Liver (tissue), 9 donors: Measurements from ENCODE around the gene KATNB1. TPM values are rescaled to one million over a fixed set of nuclear protein-coding genes. Genes with fewer than 3 reads are reported as not detected.

Experiments
- DNase-seq: peaks from one replicate; pipeline ENCODE4 v3.0.0-alpha.2; 2017; ENCODE audit warnings: low spot score
- H3K27ac ChIP-seq, 2 donors: one replicate each; pipeline ENCODE4 v1.7.0; 2013; ENCODE audit warnings: inconsistent platforms in 2 of 2, low read length in 2 of 2, control low read depth in 1 of 2, low read depth in 1 of 2, mild to moderate bottlenecking in 1 of 2
- H3K27me3 ChIP-seq, 4 donors: one replicate each; pipeline versions ENCODE4 v1.6.1 to v1.7.0; 2013; ENCODE audit warnings: low read length in 3 of 4, inconsistent platforms in 1 of 4, mild to moderate bottlenecking in 1 of 4, moderate library complexity in 1 of 4; ENCODE audit not compliant: control insufficient read depth in 4 of 4, insufficient read depth in 4 of 4
- H3K36me3 ChIP-seq, 4 donors: one replicate each; pipeline versions ENCODE4 v1.6.1 to v1.7.0; 2013; ENCODE audit warnings: low read length in 3 of 4, mild to moderate bottlenecking in 3 of 4, low read depth in 1 of 4, moderate library complexity in 1 of 4; ENCODE audit not compliant: control insufficient read depth in 4 of 4, insufficient read depth in 3 of 4
- H3K4me1 ChIP-seq, 4 donors: one replicate each; pipeline versions ENCODE4 v1.6.1 to v1.7.0; 2013; ENCODE audit warnings: low read length in 3 of 4, mild to moderate bottlenecking in 3 of 4, moderate library complexity in 1 of 4; ENCODE audit not compliant: control insufficient read depth in 4 of 4, insufficient read depth in 4 of 4
- H3K4me3 ChIP-seq, 3 donors: one replicate each; pipeline versions ENCODE4 v1.6.1 to v1.7.0; 2013; ENCODE audit warnings: low read length in 3 of 3, control low read depth in 1 of 3, low read depth in 1 of 3, mild to moderate bottlenecking in 1 of 3
- H3K9ac ChIP-seq, 2 donors: one replicate each; pipeline ENCODE4 v1.7.0; 2013; ENCODE audit warnings: low read length in 2 of 2, mild to moderate bottlenecking in 2 of 2, moderate library complexity in 2 of 2, control low read depth in 1 of 2, low read depth in 1 of 2
- H3K9me3 ChIP-seq, 4 donors: one replicate each; pipeline versions ENCODE4 v1.6.1 to v1.7.0; 2013; ENCODE audit warnings: low read length in 3 of 4; ENCODE audit not compliant: control insufficient read depth in 4 of 4
- ATF3 ChIP-seq: IDR thresholded peaks from 2 replicates; pipeline ENCODE4 v1.6.1; 2016; ENCODE audit warnings: antibody characterized with exemption
- EGR1 ChIP-seq, 2 donors: IDR thresholded peaks; 2 replicates each; pipeline ENCODE4 v1.6.1; 2016 to 2018; ENCODE audit warnings: antibody characterized with exemption in 2 of 2, low read depth in 2 of 2
- FOXA1 ChIP-seq: IDR thresholded peaks from 2 replicates; pipeline ENCODE4 v1.6.1; 2016; ENCODE audit warnings: antibody characterized with exemption
- FOXA2 ChIP-seq: IDR thresholded peaks from 2 replicates; pipeline ENCODE4 v1.6.1; 2016; ENCODE audit warnings: antibody characterized with exemption
- GABPA ChIP-seq, 2 donors: IDR thresholded peaks in 1 of 2; conservative IDR thresholded peaks in 1 of 2; 2 replicates each; pipeline ENCODE4 v1.6.1; 2016; ENCODE audit warnings: antibody characterized with exemption in 2 of 2, mild to moderate bottlenecking in 1 of 2, moderate library complexity in 1 of 2
- HNF4A ChIP-seq, 2 donors: conservative IDR thresholded peaks; 2 replicates each; pipeline ENCODE4 v1.6.1; 2016; ENCODE audit warnings: antibody characterized with exemption in 2 of 2, mild to moderate bottlenecking in 2 of 2
- HNF4G ChIP-seq: IDR thresholded peaks from 2 replicates; pipeline ENCODE4 v1.6.1; 2016; ENCODE audit warnings: antibody characterized with exemption
- JUND ChIP-seq, 2 donors: IDR thresholded peaks; 2 replicates each; pipeline ENCODE4 v1.6.1; 2016; ENCODE audit warnings: antibody characterized with exemption in 2 of 2
- MAX ChIP-seq: IDR thresholded peaks from 2 replicates; pipeline ENCODE4 v1.6.1; 2016; ENCODE audit warnings: antibody characterized with exemption
- NR2F2 ChIP-seq: IDR thresholded peaks from 2 replicates; pipeline ENCODE4 v1.6.1; 2016; ENCODE audit warnings: antibody characterized with exemption
- RAD21 ChIP-seq, 2 donors: IDR thresholded peaks; 2 replicates each; pipeline ENCODE4 v1.6.1; 2016; ENCODE audit warnings: antibody characterized with exemption in 2 of 2, mild to moderate bottlenecking in 2 of 2
- RXRA ChIP-seq, 2 donors: IDR thresholded peaks; 2 replicates each; pipeline ENCODE4 v1.6.1; 2017 to 2018; ENCODE audit warnings: antibody characterized with exemption in 2 of 2, mild to moderate bottlenecking in 1 of 2
- SP1 ChIP-seq: IDR thresholded peaks from 2 replicates; pipeline ENCODE4 v1.6.1; 2018; ENCODE audit warnings: antibody characterized with exemption, mild to moderate bottlenecking
- TAF1 ChIP-seq: conservative IDR thresholded peaks from 2 replicates; pipeline ENCODE4 v1.6.1; 2016; ENCODE audit warnings: antibody characterized with exemption, mild to moderate bottlenecking
- YY1 ChIP-seq: IDR thresholded peaks from 2 replicates; pipeline ENCODE4 v1.6.1; 2016; ENCODE audit warnings: antibody characterized with exemption, mild to moderate bottlenecking
- ZBTB33 ChIP-seq: IDR thresholded peaks from 2 replicates; pipeline ENCODE4 v1.6.1; 2016; ENCODE audit warnings: antibody characterized with exemption
- WGBS: extraction: QIAGEN DNeasy Blood & Tissue Kit; methylation state at CpG from one replicate; pipeline ENCODE4 v1.1.7; 2013; 5-methylcytosine and 5-hydroxymethylcytosine counted together
- polyA plus RNA-seq, 2 donors: library from polyadenylated mRNA; stranded (reverse) in 1 of 2; unstranded in 1 of 2; fragments of 200-250 nt in 1 of 2; fragments of >200 nt in 1 of 2; fragmentation: Nextera tagmentation in 1 of 2; extraction: Ambion mirVana in 1 of 2; gene quantifications; one replicate each; pipeline versions ENCODE4 v1.2.1 to v1.2.3, GENCODE V29; 2013 to 2015
- total RNA-seq, 2 donors: library from RNA; depleted of rRNA; stranded (reverse); fragments of >200 nt; gene quantifications; one replicate each; pipeline ENCODE4 v1.2.3, GENCODE V29; 2014
- TF ChIP-seq, protein P1 (sequence below): fragments of 150-350 bp; IDR thresholded peaks from 2 replicates; pipeline ENCODE4 v1.5.1; 2017; ENCODE audit warnings: improper control_type of control experiment, low read depth, low read length; ENCODE audit not compliant: missing input control
- donor health status: healthy.
- donor health status: healthy.
- donor health status: healthy.
- donor health status: healthy.
- donor health status: healthy.

KATNB1 gene
- total and polyA plus RNA-seq, 4 donors: 4.5 to 16.4 (median 7.5) TPM

DNA sequence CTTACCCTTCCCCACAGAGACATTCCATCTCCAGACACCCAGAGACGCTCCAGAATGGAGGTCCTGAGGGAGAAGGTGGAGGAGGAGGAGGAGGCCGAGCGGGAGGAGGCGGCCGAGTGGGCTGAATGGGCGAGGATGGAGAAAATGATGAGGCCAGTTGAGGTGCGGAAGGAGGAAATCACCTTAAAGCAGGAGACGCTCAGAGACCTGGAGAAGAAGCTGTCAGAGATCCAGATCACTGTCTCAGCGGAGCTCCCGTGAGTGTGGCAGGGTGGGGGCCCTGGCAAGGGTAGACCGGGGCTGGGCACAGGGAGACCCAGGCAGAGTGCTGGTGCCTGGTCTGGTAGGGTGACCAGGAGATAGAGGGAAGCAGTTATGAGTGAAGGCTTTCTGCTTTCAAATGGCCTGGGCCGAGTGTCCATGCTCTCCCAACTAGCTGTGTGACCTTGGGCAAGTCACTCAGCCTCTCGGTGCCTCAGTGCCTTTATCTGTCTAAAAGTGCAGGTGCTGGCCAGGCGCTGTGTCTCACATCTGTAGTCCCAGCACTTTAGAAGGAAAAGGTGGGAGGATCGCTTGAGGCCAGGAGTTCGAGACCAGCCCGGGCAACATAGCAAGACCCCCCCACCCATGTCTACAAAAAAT lies 37.6 kb upstream of the KATNB1 start:
- no peak for TF ChIP-seq EGR1 (IDR thresholded peaks at IDR 0.05; ENCODE audit: low read depth in 2 of 2)
- no peak for TF ChIP-seq JUND (IDR thresholded peaks at IDR 0.05)
- TF ChIP-seq NR2F2: no peak
- no peak for TF ChIP-seq SP1
- TF ChIP-seq RAD21 (IDR thresholded peaks at IDR 0.05): no peak
- TF ChIP-seq, protein P1, sequence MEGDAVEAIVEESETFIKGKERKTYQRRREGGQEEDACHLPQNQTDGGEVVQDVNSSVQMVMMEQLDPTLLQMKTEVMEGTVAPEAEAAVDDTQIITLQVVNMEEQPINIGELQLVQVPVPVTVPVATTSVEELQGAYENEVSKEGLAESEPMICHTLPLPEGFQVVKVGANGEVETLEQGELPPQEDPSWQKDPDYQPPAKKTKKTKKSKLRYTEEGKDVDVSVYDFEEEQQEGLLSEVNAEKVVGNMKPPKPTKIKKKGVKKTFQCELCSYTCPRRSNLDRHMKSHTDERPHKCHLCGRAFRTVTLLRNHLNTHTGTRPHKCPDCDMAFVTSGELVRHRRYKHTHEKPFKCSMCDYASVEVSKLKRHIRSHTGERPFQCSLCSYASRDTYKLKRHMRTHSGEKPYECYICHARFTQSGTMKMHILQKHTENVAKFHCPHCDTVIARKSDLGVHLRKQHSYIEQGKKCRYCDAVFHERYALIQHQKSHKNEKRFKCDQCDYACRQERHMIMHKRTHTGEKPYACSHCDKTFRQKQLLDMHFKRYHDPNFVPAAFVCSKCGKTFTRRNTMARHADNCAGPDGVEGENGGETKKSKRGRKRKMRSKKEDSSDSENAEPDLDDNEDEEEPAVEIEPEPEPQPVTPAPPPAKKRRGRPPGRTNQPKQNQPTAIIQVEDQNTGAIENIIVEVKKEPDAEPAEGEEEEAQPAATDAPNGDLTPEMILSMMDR: no peak
- TF ChIP-seq FOXA1: no peak
- TF ChIP-seq ZBTB33: no peak
- TF ChIP-seq ATF3: no peak
- TF ChIP-seq RXRA (IDR thresholded peaks at IDR 0.05): no peak
- no peak for TF ChIP-seq FOXA2
- TF ChIP-seq TAF1: no peak
- no peak for TF ChIP-seq MAX
- TF ChIP-seq HNF4A (conservative IDR thresholded peaks at IDR 0.05): no peak
- no peak for TF ChIP-seq HNF4G
- no peak for TF ChIP-seq GABPA (IDR thresholded peaks at IDR 0.05 in 1 of 2, conservative IDR thresholded peaks at IDR 0.05 in 1 of 2)
- Histone ChIP-seq H3K4me3 (no peak overlapping the region), H3K9ac (no peak overlapping the region), H3K4me1 (peaks cover 2 to 31% (median 19%) of the 10 kb centered on the region in 4 donors), H3K27ac (no peak overlapping the region), H3K36me3 (no peaks in the 10 kb centered on the region), H3K9me3 (no peaks in the 10 kb centered on the region), H3K27me3 (no peaks in the 10 kb centered on the region)
- DNase-seq: no peak
- WGBS: 96% methylated on average over 17 of the region's 17 CpGs

DNA sequence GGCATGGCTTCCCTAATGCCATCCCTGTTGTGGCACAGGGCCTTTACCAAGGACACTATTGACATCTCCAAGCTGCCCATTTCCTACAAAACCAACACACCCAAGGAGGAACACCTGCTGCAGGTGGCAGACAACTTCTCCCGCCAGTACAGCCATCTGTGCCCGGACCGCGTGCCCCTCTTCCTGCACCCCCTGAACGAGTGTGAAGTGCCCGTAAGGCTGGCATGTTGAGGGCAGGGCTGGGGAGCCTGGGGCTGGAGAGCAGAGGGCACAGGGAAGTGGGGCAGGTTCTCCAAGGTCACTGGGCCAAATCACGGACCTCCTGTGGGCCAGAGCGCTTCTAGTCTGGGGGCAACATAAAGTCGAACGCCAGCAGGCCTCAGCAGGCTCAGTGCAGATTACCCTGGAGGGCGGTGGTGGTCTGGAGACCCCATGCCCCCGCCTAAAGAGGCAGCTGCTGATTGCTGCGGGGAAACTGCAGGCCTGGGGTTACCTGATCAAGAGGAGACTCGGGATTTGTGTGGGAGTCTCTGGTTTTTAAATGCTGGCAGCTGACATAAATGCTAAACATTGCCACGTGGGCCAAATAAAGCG lies 36.7 kb upstream of the KATNB1 start:
- TF ChIP-seq, protein P1: no peak
- TF ChIP-seq RAD21 (IDR thresholded peaks at IDR 0.05): no peak
- no peak for TF ChIP-seq HNF4A (conservative IDR thresholded peaks at IDR 0.05)
- no peak for TF ChIP-seq YY1
- no peak for TF ChIP-seq ATF3
- TF ChIP-seq SP1: no peak
- TF ChIP-seq EGR1 (IDR thresholded peaks at IDR 0.05; ENCODE audit: low read depth in 2 of 2): no peak
- TF ChIP-seq MAX: no peak

More for the DNA sequence above, 36.7 kb upstream of the KATNB1 start:
- no peaks in the 10 kb centered on the region for H3K36me3 ChIP-seq
- H3K27ac ChIP-seq: no peak overlapping the region
- no peak overlapping the region for H3K9ac ChIP-seq
- no peaks in the 10 kb centered on the region for H3K27me3 ChIP-seq
- H3K4me1 ChIP-seq: peaks cover 5 to 30% (median 21%) of the 10 kb centered on the region in 4 donors
- DNase-seq: no peak
- H3K9me3 ChIP-seq: no peaks in the 10 kb centered on the region
- no peak overlapping the region for H3K4me3 ChIP-seq
- WGBS: 92% methylated on average over 16 of the region's 16 CpGs
